ENCODE measurements around the gene GLIS2.

The GLIS2 gene

GRCh38 chr16:4297480-4297879 is 18.4 kb upstream of the GLIS2 start:
- DNase-seq (ENCODE audit: low spot score) = no peak

GRCh38 chr16:4298761-4299522 is 16.9 kb upstream of the GLIS2 start:
- DNase-seq (ENCODE audit: low spot score) = no peak

- no peak for DNase-seq (ENCODE audit: low spot score)
These were observed 14.7 kb upstream of the GLIS2 start for GRCh38 chr16:4301177-4301576.

DNA sequence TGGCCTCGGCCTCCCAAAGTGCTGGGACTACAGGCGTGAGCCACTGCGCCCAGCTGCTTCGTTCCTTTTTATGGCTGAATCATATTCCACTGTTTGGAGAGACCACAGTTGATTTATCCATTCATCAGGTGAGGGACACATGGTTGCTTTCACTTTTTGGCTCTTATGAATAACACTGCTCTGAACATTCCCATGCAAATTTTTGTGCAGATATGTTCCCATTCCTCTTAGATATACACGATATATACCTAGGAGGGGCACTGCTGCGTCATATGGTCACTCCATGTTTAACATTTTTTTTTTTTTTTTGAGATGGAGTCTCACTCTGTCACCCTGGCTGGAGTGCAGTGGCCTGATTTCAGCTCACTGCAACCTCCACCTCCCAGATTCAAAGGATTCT is 13.9 kb upstream of the GLIS2 start:
- DNase-seq (ENCODE audit: low spot score) = no peak

GRCh38 chr16:4303973-4304372 is 11.9 kb upstream of the GLIS2 start:
- no peak for DNase-seq (ENCODE audit: low spot score)

DNA sequence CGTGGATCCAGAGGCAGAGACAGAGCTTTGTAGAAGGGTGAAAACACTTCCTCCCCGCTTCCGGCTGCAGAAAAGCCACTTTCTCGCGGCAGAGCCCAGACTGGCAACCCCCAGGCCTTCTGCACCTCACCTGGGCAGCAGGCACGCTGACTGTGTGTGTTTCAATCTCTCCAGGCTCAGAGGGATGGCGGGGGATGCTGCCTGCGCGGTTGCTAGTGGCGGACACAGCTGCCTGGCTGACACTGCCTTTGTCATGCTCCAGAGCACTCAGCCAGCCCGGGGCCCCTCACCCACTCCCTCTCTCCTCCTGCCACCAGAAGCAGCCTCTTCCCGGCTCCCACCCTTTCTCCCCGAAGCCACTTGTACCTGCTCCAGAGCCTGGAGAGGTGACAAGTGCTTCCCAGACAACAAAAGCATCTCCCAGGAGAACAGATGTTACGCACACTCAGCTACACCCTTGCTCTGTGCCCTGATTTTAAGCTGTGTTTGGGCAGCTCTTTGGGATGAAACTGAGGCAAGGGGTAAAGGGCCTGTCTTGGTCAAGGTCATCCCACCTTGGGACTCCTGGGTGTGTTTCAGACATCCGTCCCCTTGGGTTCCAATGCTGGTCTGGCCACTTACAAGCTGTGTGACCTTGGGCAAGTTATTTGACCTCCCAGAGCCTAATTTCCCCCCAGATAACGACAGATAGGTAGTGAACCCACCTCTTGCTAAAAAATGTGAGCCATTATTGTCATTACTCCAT is 9.2 kb upstream of the GLIS2 start:
- DNase-seq (ENCODE audit: low spot score) = no peak

- peak; percentile 75 for DNase-seq (ENCODE audit: low spot score)
These were observed 8.4 kb upstream of the GLIS2 start for GRCh38 chr16:4307215-4308037.

DNA sequence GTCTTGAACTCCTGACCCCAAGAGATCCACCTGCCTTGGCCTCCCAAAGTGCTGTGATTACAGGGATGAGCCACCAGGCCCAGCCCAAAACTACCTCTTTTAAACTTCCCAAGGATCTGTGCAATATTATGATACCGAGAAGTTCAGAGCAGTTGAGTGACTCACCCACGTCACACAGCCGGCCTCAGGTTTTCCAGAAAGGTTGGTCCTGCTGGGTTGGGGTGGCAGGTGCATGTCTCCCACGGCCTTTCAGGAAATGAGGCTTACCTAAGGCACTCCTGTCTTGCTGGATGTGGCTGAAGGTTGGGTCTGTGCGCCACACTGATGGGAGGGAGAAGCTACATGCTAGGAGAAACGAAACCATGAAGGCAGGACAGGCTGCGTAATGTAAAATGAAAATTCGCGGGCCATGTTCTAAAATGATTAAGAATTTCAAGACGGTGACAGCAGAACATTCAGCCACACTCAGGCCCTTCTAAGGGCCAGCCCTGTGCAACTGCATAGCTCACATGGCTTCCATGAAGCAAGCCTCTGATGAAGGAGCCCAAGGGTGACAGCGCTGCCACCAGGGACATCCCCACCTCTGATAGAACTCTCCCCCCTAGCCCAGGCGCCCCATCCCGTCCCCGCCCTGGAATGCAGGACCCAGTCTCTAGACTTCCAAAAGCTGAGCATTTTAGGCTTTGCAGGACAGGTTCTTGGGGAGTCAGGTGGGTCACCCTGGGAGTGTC is 6.6 kb upstream of the GLIS2 start:
- DNase-seq (ENCODE audit: low spot score) = no peak

DNA sequence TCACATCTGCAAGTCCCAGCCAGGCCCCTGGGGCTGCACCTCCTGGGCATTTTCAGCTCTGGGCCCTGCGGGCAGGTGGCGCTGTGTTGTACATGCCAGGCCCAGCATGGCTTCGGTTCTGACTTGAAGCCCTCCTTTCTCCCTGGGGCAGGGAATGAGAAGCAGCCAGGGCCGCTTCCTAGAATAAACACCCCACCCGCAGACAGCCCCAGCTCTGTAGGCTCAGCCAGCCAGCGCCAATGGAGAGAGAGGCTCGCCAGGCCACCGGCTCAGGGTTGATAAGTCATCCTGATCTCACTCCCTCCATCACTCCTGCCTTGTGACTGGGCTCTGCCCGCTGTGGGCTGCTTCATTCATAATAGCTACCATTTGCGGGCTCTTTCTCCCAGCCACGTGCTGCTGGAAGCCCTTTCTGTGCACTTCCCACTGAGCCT is 6.0 kb upstream of the GLIS2 start:
- DNase-seq (ENCODE audit: low spot score) = no peak

DNA sequence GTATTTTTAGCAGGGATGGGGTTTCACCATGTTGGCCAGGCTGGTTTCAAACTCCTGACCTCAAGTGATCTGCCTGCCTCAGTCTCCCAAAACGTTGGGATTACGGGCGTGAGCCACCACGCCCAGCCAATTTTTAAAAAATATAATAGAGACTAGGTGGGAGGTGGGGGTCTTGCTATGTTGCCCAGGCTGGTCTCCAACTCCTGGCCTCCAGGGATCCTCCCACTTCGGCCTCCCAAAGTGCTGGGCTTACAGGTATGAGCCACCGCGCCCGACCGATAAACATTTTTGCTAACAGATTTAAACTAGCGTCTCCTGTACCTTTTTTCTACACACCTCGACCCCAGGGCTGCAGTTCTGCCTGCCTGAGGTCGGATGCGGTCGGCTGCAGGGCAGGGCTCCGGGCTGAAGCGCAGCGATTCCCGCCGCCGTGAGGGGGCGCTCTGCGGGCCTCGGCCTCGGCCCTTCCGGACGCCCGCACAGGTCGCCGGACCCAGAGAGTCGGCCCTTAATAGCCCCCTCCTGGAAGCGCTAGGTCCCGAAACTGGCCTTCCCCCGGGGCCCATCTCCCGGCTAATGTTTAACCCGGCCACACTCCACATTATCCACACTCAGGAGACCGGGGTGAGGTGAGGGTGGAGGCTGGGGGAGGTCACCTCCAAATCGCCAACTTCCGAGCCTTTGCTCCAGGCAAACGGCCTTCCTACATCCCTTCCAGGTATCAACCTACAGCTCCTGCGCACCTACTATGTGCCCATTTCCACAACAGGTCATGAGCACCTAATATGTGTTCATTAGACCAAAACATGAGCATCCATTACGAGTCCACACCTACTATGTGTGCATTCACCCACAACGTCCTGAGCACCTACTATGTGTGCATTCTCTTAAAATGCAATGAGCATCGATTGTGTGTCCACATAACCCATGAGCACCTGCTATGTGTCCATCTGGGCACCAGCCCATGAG is 2.0 kb upstream of the GLIS2 start:
- DNase-seq (ENCODE audit: low spot score) = no peak

GRCh38 chr16:4314532-4315185 is 1.2 kb upstream of the GLIS2 start:
- no peak for DNase-seq (ENCODE audit: low spot score)

DNA sequence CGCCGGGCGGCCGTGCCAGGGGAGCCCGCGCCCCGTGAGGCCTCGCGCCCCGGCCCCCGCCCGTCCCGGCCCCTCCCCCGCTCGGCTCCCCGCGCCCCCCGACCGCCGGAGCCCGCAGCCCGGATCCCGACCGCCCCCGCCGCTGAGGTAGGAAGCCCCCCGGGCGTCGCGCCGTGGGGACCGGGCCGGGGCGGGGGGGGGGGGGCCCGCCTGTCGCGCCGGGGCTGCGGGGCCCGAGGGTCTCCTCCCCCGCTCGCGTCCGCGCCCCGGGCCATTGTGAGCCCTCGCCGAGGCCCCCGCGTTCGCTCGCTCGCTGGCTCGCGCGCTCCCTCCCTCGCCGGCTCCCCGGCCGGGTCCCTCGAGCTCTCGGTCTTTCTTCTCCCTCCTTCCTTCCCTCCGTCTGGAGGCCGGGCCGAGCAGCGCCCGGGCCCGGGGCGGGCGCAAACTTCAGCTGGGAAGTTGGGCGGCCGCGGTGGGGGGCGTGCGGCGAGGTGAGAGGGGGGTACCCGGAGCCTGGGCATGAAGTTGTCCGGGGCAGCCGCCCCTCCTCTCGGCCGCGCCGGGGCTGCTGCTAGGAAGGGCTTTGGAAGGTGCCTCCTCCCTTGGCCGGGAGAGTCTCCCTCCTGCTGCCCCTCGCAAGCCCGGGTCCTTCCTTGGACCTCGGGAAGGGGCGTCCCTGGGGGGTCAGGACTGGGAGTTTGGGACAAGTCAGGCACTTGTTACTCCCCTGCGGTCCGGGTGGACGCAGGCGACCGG is 419 bp downstream of the GLIS2 start:
- no peak for DNase-seq (ENCODE audit: low spot score)

GRCh38 chr16:4316864-4317531 is 1.1 kb downstream of the GLIS2 start:
- no peak for DNase-seq (ENCODE audit: low spot score)

GRCh38 chr16:4317532-4318450 is 1.9 kb downstream of the GLIS2 start:
- DNase-seq (ENCODE audit: low spot score) = no peak

GRCh38 chr16:4318451-4318910 is 2.6 kb downstream of the GLIS2 start:
- DNase-seq (ENCODE audit: low spot score) = no peak

DNA sequence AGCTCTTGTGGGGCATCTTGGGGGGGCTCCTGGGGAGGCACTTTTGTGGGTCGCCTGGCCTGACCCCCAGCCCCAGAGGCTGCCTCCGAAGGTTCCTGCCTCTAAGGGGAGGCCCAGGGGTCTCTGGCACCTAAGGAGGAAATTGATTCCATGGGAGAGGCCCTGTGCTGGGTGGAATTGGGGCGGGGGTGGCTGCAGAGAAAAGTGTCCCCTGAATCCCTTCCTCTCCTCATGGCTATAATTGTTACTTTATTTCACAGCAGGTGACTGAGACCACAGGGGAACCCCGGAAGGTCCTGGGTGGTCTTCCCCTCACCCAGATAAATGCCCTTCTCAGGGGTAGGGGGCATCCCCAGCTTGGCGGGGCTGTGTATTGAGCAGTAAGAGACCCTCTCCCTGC is 3.1 kb downstream of the GLIS2 start:
- DNase-seq (ENCODE audit: low spot score) = no peak

Data from pons (tissue), 1 donor.